Measurements from ENCODE around the gene SIT1. TPM values are rescaled to one million over a fixed set of nuclear protein-coding genes. Genes with fewer than 3 reads are reported as not detected.

SIT1 gene, protein sequence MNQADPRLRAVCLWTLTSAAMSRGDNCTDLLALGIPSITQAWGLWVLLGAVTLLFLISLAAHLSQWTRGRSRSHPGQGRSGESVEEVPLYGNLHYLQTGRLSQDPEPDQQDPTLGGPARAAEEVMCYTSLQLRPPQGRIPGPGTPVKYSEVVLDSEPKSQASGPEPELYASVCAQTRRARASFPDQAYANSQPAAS
- under 1 TPM; 0.28 to 0.43 (median 0.35) TPM for polyA plus RNA-seq (ENCODE audit: insufficient read length in 4 of 4)

DNA sequence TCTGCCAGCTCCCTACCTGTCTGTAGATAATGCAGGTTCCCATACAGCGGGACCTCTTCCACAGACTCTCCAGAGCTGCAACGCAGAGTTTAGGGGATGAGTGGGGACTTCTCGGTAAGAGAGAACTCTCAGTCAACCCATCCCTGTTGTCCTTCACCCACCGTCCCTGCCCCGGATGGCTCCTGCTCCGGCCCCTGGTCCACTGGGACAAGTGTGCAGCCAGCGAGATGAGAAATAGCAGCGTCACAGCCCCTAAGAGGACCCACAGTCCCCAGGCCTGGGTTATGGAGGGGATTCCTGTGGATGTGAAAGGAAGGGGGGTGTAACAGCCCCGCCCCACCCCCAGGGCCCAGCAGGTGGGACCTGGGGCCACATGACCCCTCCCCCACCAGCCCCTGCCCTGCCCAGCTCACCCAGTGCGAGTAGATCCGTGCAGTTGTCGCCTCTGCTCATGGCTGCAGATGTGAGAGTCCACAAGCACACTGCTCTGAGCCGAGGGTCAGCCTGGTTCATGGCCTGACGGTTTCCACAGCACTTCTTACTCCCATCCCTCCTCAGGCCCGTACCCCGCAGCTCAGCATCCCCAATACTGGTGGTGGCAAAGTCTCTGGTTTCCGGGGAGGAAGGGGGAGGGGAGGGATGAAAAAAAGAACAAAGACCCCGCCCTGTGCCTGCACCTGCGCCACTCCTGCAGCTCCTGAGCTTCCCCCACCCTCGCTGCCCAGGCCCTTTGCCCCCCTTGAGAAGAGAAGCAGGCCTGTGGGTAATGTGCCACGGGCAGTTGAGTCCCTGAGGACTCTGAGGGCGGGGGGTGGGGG lies at the start of gene SIT1:
SIT1 (minus strand) TSS at position 591 of the 818 bp plus-strand sequence; CDS start at position 513, 78 bp downstream.
- no peak for DNase-seq (ENCODE audit: low read depth in 4 of 4, low spot score in 3 of 4)

DNA sequence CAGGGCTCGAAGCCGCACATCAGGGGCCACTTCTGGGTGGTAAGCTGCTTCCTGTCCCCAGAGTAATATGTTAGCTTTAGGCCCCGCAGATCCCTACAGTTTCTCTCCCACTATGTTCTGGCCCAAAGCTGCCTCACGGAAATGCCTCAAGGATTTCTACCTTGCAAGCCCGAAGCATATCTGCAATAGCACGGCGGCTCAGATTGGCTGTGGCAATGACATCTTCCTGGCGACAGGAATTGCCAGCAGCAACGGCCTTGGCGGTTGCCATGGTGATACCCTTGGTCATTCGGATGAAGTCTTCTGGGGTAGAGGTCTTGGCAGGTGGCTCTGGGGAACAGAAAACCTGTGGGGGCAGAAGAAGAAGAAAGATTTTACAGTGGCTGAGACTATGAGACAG lies 49.3 kb upstream of the SIT1 start:
- no peak for DNase-seq (ENCODE audit: low read depth in 4 of 4, low spot score in 3 of 4)

DNA sequence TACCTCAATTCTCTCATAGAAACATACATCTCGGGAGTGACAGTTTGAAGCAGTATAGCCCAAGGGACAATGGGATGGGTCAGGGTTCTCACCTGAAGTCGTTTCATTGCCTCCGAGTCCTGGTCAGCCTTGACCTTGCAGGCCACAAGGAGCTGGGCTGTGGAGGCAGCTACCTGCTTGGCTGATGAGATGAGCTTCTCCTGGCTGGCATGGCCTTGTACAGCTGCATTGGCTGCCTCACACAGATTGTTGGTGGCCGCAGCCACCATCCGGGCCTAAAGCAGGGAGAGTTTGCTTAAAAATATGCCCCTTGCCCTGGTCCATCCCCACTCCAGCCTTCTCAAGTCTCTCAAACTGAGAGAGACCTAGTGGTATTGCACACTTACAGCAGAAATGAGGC lies 47.5 kb upstream of the SIT1 start:
- DNase-seq (ENCODE audit: low read depth in 4 of 4, low spot score in 3 of 4): no peak

DNA sequence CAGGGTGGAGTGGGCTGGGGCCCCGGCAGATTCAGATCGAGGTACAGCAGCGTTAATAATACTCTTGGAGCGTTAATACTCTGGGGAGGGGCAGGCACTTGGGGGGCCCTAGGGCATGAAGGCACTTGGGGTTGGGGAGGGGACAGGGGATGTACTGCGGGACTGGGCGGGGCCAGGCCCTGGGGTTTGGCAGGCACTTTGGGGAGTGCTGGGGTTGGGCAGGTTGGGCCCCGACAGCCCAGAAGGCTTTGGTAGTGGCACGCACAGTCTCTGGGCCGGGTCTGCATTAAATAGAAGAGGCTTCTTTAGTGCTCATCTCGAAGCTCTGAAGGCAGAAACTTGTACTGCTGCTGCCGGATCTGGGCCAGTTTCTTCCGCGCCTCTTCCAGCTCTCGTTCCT lies 46.8 kb upstream of the SIT1 start:
- DNase-seq (ENCODE audit: low read depth in 4 of 4, low spot score in 3 of 4): no peak

DNA sequence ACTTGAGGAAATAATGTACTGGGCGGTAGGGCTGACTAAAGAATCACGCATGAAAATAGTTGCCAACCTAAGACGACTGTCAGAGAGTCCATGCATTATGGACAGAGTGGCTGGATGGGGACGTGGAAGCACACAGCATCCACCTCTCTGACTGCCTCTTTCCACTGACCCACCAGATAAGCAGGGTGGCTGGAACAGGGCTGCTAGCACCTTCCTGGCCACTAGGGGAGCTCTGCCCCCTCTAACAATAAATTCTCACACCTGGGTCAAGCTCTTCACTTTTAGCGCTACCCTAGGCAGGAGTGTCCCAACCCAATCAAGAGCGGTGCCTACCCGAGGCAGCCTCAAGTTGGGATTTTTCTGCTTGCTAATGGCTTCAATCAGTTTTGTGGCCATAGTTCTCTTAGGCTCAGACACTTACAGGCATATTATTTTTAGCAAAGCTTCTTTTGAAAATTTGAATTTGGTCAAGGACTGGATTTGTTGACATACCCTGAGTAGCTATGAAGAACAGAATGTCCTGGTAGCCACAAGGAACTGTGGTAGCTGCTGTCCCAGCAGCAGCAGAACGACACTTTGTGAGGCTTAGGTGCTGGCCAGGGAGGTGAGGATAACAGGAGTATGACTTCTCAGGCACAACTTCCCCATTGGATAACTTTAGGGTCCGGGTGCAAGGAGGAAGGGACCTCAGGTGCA lies 45.9 kb upstream of the SIT1 start:
- DNase-seq (ENCODE audit: low read depth in 4 of 4, low spot score in 3 of 4): no peak

DNA sequence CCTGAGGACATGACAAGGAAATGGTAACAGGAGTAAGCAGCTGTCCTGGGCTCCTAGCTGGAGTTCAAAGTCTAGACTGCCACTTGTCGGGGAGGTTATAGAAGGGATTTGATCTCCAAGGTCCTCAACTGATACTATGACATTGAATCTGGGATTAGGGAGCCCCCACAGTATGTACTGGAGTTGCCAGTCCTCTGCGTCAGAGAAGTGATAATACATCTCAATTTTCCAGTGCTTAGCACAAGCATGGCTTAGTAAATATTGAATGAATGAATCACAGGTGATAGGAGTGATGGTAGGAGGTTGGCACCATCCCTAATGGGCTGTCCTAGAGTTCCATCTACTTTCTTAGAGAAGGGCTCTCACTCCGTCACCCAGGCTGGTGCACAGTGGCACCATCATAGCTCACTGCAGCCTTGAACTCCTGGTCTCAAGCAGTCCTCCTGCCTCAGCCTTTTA lies 45.2 kb upstream of the SIT1 start:
- no peak for DNase-seq (ENCODE audit: low read depth in 4 of 4, low spot score in 3 of 4)

DNA sequence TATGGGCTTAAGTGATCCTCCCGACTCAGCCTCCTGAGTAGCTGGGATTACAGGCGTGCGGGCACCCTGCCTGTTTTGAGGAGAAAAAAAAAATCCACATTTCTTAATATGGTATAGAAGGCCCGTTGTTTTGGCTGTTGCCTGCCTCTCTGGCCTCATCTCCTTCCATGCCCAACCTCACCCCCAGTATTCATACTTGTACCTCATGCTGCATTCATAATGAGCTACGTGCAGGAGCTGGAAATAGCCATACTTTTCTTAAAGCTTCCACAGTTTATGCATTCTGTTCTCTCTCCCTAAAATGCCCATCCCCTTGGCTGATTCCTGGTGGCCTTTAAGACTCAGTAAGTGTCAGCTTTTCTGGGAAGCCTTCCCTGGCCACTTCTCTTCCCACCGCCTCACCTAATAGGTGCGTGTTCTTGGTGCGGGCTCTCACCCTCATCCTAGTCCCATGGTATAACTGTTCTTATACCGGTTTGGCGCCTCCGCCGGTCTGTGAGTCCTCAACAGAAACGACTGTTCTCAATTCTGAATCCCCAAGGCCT lies 41.1 kb upstream of the SIT1 start:
- DNase-seq (ENCODE audit: low read depth in 4 of 4, low spot score in 3 of 4): no peak

DNA sequence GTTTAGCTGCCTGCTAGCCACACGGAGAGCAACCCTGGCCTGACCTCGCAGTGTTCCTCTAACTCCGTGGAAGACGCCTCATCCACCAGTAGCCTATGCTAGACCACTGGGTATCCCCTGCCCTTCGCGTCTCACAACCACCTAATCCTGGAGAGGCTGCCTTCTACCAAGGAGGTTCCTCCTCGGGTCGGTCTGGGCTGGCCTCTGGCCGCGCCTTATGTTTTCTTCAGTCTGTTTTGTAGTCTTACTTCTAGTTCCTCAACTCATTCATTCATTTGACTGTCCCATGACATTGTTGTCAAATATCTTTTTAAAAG lies 40.6 kb upstream of the SIT1 start:
- DNase-seq (ENCODE audit: low read depth in 4 of 4, low spot score in 3 of 4): no peak

DNA sequence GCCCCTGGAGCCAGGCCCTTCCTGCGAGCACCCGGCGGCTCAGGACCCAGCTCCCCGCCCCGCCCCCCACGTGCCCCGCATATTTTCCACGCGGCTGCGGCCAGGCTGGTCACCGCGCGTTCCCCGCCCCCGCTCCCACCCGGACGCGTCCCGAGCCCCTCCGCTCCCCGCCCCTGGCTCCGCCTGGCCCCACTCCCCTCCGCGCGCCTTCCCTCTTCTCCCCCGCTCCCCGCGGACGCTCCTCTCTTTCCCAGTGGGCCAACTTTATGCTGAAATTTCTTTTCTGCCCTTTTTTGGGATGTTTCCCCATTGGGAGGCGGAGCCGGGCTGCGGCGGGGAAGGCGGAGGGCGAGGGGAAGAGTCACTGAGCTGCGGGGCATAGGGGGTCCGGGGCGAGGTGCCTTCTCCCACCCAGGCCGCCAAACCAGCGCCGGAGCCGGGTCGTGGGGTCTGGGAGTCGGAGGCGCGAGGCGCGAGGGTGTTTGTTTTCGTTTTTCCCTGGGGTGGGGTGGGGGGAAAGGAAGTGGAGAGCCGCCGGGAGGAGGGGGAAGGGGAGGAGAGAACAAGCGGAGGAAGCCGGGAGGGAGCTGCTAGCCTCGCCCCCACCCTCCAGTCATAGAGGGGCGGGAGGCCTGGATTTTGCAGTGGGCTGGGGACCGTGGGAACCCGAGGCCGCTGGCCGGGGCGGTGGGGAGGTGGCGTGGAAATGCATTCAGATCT lies 40.0 kb upstream of the SIT1 start:
- no peak for DNase-seq (ENCODE audit: low read depth in 4 of 4, low spot score in 3 of 4)

DNA sequence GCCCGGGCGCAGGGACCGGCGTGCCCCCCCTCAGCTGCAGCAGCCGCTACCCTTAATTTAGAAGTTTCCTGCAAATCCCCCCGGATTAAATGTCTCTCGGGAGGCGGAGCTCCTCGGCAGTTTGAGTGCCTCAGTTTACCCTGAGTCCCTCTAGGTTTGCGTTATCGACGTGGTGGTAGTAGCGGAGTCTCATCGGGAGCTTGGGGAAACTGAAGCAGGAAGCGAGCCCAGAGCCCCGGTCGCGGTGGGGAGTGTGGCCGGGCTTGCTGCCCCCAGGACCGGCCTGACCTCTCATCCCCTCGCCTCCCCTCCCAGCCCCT lies 39.5 kb upstream of the SIT1 start:
- no peak for DNase-seq (ENCODE audit: low read depth in 4 of 4, low spot score in 3 of 4)

DNA sequence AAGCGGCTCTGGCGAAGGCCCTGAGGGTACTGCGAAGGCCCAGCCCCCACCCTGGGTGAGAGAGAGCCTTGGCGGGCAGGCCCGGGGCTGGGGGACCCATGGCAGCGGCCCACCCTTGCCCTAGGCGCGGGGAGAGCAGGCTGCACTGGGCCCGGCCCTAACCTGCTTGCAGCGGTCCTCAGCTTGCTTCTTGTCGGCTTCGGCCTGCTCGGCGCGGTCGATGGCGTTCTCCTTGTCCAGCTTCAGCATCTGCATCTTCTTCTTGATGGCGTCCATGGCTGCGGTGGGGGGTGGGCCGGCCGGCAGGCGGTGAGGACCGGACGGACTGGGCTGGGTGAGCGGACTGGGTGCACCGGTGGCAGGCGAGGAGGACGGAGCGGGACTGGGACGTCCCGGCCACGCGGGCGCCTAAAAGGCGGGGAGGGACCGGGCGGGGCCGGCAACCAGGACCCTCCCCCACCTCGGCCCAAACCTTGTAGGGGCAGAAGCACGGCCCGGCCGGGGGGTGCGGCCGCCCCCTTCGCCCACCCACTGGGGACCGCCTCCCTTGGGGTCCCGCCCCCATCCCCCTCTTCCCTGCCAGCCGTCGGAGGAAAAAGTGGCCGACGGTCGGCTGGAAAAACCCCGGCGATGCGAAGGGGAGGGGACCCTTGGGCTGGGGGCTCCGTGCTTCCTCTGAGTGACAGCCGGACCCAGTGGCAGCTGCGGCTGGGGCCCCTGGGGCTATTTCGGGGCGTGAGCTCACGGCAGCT lies 39.0 kb upstream of the SIT1 start, which contains the start of gene TPM2:
TPM2 (minus strand) TSS at position 384 of the 752 bp plus-strand sequence; CDS start at position 276, 108 bp downstream.
- DNase-seq (ENCODE audit: low read depth in 4 of 4, low spot score in 3 of 4): peak in 1 of 4 donors; percentile 40

DNA sequence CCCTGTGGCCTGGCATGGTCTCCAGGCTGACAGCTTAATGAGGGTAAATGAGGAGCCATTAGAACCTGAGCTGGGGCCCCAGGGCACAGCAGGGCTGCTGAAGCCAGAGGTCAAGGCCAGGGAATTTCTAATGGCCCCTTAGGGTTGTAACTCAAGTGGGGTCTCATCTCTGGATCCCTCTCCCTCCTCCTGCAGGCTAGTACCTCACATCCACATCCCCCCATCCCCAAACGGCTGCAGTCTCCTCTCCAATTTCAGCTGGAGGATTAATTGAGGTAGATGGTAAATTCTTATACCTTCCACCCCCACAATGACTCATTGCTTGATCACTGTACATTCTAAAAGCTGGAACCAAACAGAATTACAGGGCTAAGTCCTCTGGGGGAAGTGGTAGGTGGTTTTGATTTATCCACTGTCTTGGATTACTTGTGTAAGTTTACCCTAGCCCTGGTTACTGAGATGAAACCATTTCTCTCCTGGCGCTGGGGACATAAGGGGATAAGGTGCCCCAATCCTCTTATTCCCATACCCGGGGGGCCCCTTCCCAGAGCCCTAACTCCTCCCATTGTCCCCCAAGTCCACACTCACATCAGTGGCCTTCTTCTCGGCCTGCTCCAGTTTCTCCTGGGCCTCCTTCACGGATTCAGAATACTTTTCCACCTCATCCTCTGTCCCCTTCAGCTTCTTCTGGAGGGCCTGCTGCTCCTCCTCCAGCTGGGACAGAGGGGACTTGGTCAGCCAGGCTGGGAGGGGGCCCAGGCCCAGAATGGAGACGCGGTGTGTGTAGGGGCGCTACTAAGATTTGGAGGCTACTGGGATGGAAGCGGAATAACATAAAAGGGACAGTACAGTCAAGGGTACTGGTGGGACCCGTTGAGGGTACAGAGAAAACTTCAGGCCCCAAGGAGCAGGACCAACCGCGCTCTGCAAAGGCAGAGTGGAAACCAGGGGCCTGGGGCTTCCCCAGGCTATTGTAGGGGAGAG lies 38.1 kb upstream of the SIT1 start:
- DNase-seq (ENCODE audit: low read depth in 4 of 4, low spot score in 3 of 4): no peak

DNA sequence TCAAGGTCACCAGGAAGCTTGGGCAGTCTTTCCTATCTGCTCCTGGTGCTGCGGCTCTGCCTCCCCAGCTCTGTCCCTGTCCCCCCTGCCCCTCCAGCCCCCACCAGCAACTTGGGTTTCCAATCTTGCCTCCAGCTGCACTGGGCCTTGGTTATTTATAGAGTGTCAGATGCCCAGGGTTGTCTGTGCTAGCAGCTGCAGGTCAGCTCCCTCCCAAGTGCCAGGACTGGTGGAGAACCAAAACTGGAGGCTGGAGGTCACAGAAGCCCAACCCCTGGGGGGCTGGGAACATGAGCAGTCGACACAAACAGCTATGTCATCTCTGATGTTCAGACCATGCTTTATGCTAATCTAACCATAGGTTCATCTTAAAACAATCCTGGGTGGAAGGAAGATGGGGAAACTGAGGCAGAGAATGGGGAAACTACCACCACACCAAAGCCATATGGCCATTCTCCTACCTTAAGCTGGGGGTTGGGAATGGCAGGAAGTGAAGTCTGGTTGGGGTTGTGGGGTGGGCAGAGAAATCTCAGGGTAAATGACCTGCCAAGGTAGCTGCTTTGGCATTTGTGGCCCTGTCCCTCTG lies 37.3 kb upstream of the SIT1 start:
- no peak for DNase-seq (ENCODE audit: low read depth in 4 of 4, low spot score in 3 of 4)

DNA sequence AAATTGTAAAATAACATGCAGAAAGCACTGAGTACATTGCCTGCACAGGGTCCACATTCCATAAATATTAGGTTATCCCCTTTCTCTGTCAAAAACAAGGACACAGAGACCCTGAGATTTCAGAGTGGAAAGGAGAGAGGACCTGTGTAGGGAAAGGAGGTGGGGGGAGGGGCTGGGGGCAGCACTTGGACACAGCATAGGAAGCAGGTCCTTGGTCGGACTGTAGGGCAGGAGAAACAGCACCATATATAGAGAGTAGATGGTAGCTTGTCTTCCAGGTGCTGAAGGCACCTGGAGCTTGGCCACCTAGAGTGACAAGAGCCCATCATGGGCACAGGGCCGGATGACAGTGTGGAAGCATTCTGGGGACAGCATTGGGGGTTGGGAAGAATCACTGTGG lies 36.6 kb upstream of the SIT1 start:
- DNase-seq (ENCODE audit: low read depth in 4 of 4, low spot score in 3 of 4): no peak

DNA sequence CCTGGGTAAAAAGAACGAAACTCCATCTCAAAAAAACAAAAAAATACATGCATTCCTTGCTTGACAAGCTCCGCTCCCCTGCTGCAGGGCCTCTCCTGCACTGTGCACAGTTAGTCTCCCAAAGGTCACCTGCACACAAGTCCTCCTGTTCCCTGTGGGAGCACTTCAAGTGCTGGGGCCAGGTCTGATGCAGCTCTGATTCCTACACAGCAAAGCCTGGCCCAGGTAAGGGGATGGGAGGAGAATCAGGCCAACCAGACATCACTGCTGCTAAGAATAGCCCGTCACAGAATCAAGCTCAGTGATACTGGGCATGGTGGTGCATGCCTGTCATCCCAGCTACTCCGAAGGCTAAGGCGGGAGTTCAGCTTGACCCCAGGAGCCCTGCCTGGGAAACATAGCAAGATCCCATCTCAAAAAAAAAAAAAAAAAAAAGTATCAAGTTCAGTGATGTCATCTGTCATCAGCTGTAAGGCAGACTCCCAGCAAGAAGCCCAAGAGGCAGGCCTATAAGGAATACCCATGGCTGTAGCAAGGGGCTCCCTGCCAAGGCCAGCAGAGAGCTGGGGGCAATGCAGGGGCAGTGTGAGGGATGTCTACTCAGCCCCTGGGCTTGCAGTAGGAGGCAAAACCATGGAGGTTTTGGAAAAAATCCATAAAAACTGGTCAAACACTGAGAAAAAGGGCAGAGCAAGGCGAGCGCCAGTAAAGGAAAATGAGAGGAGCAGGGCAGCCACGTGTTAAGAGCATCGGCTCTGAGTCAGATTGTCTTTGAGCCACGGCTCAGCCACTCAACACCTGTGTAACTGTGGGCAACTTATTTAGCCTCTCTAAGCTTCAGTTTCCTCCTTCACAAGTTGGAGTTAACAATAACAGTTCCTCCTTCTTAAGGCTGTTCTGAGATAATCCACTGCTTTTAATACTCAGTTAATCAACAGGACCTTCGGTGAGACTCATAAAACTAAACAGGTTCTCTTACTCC lies 35.8 kb upstream of the SIT1 start:
- no peak for DNase-seq (ENCODE audit: low read depth in 4 of 4, low spot score in 3 of 4)

DNA sequence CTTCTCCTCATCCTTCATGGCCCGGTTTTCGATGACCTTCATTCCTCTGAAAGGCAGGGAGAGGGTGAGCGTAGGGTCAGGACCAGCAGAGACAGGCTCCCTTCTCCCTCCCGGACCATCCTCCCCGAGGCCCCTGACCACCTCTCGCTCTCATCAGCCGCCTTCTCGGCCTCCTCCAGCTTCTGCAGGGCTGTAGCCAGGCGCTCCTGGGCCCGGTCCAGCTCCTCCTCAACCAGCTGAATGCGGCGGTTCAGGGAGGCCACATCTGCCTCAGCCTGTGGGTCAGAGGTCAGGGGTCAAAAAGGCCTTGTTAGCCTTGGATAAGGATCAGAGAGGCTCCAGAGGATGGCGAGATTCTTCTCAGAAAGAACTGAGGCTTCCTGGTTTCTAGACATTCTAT lies 34.8 kb upstream of the SIT1 start:
- no peak for DNase-seq (ENCODE audit: low read depth in 4 of 4, low spot score in 3 of 4)

DNA sequence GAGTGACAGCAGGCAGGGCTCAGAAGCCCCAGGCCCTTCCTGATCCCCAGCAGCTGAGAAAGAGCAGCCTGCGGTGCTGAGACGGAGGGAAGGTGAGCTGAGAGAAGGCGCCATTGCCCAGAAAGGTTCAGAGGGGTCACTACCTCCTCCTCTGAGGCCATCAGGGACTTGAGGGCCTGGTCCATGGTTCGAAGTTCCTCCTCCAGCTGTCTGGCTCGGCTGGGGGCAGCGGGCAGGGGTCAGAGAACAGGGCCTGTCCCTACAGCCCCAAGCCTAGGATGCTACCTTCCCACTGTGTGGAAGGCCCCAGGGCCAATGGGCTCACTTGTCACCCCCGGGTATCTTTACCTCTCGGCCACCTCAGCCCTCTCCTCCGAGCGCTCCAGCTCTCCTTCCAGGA lies 34.2 kb upstream of the SIT1 start:
- no peak for DNase-seq (ENCODE audit: low read depth in 4 of 4, low spot score in 3 of 4)

Measured in right renal pelvis (tissue), 4 donors.